Activated naive CD4-positive, alpha-beta T cell treated with anti-CD3 and anti-CD28 coated beads, Interleukin-2, amount 10 ng/mL, durations not matched to agents 7 days and 5 days (primary cell): Measurements from ENCODE around the gene CELA3A.
A peak's percentile ranks its signal among the peaks of the same experiment; 100 is the strongest.
"Not testable (repeated sequence)": the region's sequence is repeated elsewhere in the genome, so short reads cannot be mapped to it uniquely, and the experiment has no call there.

Experiments used
- CTCF ChIA-PET: fragments of 350-600 bp; sonication (Branson Sonifier 250); formaldehyde crosslinking; loops from one replicate; lab custom pipeline; 2021; ENCODE audit warnings: antibody characterized with exemption; lab: Charles Lee
- DNase-seq: peaks from one replicate; pipeline ENCODE4 v3.0.0-alpha.2; 2020
- H3K27ac Mint-ChIP-seq: one replicate; pipeline ENCODE4 v1.8.0; 2021; ENCODE audit warnings: mild to moderate bottlenecking, moderate library complexity, mixed read lengths
- H3K27me3 Mint-ChIP-seq: one replicate; pipeline ENCODE4 v1.8.0; 2021; ENCODE audit warnings: mild to moderate bottlenecking, mixed read lengths
- H3K36me3 Mint-ChIP-seq: one replicate; pipeline ENCODE4 v1.8.0; 2021; ENCODE audit warnings: mixed read lengths
- H3K4me1 Mint-ChIP-seq: one replicate; pipeline ENCODE4 v1.8.0; 2021; ENCODE audit warnings: mixed read lengths
- H3K4me3 Mint-ChIP-seq: one replicate; pipeline ENCODE4 v1.8.0; 2021; ENCODE audit warnings: mild to moderate bottlenecking, moderate library complexity, mixed read lengths
- H3K9me3 Mint-ChIP-seq: one replicate; pipeline ENCODE4 v1.8.0; 2021; ENCODE audit warnings: mixed read lengths

CELA3A gene, protein sequence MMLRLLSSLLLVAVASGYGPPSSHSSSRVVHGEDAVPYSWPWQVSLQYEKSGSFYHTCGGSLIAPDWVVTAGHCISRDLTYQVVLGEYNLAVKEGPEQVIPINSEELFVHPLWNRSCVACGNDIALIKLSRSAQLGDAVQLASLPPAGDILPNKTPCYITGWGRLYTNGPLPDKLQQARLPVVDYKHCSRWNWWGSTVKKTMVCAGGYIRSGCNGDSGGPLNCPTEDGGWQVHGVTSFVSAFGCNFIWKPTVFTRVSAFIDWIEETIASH

GRCh38 chr1:22001409-22001808 is at the start of gene CELA3A:
CELA3A (plus strand) TSS chr1:22001657; CDS start chr1:22001675, 18 bp downstream.
- no peaks in the 10 kb centered on the region for H3K4me1 Mint-ChIP-seq
- CTCF ChIA-PET: no interaction called here
- H3K4me3 Mint-ChIP-seq: no peak within 1 kb of the TSS
- H3K9me3 Mint-ChIP-seq: no peaks in the 10 kb centered on the region
- DNase-seq: no peak
- H3K27me3 Mint-ChIP-seq: peaks cover 19% of the 10 kb centered on the region
- H3K27ac Mint-ChIP-seq: no peak within 1 kb of the TSS
- no peaks in the 10 kb centered on the region for H3K36me3 Mint-ChIP-seq

- DNase-seq: no peak
- no peaks in the 10 kb centered on the region for H3K9me3 Mint-ChIP-seq
- CTCF ChIA-PET: interaction anchor here (0.7 kb wide), 1 partner anchor 9 kb away, joined by 3 read pairs; no protein-coding TSS in a partner anchor
- H3K4me1 Mint-ChIP-seq: peaks cover 28% of the 10 kb centered on the region
- H3K27ac Mint-ChIP-seq: no peak overlapping the region
- H3K27me3 Mint-ChIP-seq: peaks cover 30% of the 10 kb centered on the region
- H3K36me3 Mint-ChIP-seq: no peaks in the 10 kb centered on the region
- H3K4me3 Mint-ChIP-seq: no peak overlapping the region
Observed at GRCh38 chr1:21952786-21953520, 48.5 kb upstream of the CELA3A start.

- no peak for DNase-seq
- H3K4me3 Mint-ChIP-seq: no peak overlapping the region
- peaks cover 41% of the 10 kb centered on the region for H3K4me1 Mint-ChIP-seq
- H3K27ac Mint-ChIP-seq: no peak overlapping the region
- no peaks in the 10 kb centered on the region for H3K9me3 Mint-ChIP-seq
- CTCF ChIA-PET: no interaction called here
- H3K27me3 Mint-ChIP-seq: peaks cover 25% of the 10 kb centered on the region
- no peaks in the 10 kb centered on the region for H3K36me3 Mint-ChIP-seq
Observed at GRCh38 chr1:21955058-21955457, 46.4 kb upstream of the CELA3A start.

DNA sequence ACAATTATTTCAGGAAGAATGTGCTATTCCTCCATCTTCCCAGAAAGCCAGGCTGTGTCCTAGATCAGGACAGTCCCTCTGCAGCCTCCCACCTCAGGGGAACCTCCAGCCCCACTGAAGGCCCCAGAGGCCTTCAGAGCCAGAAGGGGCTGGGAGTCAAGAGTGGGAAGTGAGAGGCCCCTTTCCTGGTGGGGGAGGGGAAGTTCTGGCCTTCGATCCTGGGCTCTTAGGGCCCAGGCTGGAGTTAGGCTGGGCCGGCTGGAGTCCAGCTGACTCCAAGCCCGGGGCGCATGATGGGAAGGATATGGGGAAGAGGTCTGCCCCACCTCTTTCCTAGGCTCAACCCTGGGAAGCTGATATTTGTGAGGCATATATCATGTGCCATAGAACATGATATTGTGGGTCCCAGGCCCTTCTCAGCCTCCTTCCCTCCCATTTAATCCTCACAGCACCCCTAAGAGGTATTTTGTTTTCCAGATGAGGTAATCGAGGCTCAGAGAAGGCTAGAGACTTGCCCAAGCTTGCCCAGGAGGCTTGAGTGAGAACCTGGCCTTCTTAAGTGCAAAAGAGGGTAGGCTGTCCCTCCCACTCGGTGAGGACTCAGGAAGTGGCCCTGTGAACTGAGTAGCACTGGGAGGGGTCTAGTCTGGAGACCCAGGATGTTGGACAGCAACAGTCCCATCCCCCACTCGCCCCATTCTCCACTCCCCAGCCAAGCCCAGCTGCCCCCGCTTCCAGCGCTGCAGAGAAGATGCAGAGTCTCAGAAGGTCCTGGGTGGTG is 45.8 kb upstream of the CELA3A start:
- H3K27me3 Mint-ChIP-seq: peaks cover 21% of the 10 kb centered on the region
- no peaks in the 10 kb centered on the region for H3K36me3 Mint-ChIP-seq
- peak; percentile 38 for DNase-seq
- no peaks in the 10 kb centered on the region for H3K9me3 Mint-ChIP-seq
- peaks cover 41% of the 10 kb centered on the region for H3K4me1 Mint-ChIP-seq
- H3K27ac Mint-ChIP-seq: peak overlapping the region; percentile 68
- CTCF ChIA-PET: no interaction called here
- H3K4me3 Mint-ChIP-seq: peak overlapping the region; percentile 45

DNA sequence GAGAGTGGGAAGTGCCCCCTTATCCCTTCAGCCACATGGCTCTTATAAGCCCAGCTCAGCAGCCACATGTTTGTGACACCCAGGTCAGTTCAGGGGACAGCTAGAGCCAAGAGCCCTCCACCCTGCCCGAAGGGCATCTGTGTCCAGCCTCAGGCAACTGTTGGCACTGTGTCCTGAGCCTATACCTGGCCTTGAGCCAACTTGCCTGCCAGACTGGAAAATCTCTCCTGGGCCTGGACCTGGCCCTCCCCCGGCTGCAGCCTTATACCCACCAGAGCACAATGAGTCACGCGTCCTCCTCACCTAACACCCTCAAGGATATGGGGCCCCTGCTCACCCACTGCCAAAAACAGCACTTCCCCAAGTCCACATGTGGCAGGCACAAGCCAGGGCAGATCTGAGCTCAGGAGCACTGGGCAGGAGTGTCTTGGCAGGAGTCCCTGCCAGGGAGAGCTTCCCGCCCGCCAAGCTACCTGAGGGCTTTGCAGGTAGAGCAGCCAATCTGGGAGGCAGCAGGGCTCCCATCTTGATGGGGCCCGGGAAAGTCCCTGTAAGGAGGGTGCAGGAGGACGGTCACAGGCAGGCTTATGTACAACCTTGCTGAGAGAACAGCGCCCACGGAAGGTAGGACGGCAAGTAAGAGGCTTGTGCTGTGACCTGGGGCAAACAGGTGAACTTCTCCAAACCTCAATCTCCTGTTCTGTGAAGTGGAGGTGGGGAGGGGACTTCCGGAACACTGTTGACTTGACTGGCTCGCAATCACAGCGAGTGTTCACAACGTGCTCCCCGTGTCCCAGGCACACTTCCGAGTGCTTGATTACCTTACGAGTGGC is 44.5 kb upstream of the CELA3A start:
- peak overlapping the region; percentile 90 for H3K27ac Mint-ChIP-seq

DNA sequence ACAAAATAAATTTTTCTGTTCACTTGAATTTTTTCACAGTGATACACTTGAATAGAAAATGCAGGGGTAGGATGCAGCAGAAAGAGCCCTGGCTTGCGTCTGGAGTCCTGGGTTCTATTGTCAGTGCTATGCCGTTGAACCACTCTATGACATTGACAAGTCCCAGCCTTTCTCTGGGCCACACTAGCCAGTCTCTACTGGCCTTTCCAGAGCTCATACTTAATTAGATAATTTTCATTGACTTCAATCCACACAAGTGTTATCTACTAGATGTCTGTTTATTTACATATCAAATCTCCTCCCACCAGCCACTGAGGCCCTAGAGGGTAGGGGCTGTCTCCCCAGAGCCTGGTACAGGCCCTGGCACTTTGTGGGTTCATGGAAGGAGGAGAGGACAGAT is 40.1 kb upstream of the CELA3A start:
- CTCF ChIA-PET: interaction anchor here (1.5 kb wide), 1 partner anchor 9 kb away, joined by 3 read pairs; no protein-coding TSS in a partner anchor
- no peak overlapping the region for H3K27ac Mint-ChIP-seq
- no peaks in the 10 kb centered on the region for H3K9me3 Mint-ChIP-seq
- no peaks in the 10 kb centered on the region for H3K36me3 Mint-ChIP-seq
- H3K4me1 Mint-ChIP-seq: peaks cover 34% of the 10 kb centered on the region
- H3K4me3 Mint-ChIP-seq: no peak overlapping the region
- H3K27me3 Mint-ChIP-seq: peaks cover 10% of the 10 kb centered on the region
- no peak for DNase-seq

More for the DNA sequence above, 44.5 kb upstream of the CELA3A start:
- H3K4me1 Mint-ChIP-seq: peaks cover 41% of the 10 kb centered on the region
- DNase-seq: peak; percentile 72
- H3K27me3 Mint-ChIP-seq: peaks cover 9% of the 10 kb centered on the region
- no peaks in the 10 kb centered on the region for H3K9me3 Mint-ChIP-seq
- H3K4me3 Mint-ChIP-seq: peak overlapping the region; percentile 69
- no peaks in the 10 kb centered on the region for H3K36me3 Mint-ChIP-seq
- CTCF ChIA-PET: interaction anchor here (0.9 kb wide), 1 partner anchor 10 kb away, joined by 3 read pairs; no protein-coding TSS in a partner anchor

DNA sequence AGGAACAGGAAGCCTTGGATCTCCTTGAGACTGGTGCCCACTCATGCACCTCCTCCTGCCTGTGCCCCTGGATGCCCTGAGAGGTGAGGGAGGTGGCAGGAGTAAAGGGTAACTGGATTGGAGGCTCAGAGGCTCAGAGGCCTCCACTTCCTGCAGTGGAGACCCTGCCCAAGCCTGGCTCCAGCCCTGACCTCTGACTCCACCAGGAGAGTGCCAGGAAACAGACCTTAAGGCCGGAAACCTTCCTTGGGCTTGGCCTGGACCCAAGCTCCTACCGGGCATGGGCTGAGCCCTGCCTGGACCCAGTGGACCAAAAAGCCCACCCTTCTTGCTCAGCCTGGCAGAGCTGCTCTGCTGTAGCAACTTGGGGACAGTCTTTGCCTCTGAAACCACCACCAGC is 39.7 kb upstream of the CELA3A start:
- H3K4me3 Mint-ChIP-seq: no peak overlapping the region
- no peaks in the 10 kb centered on the region for H3K9me3 Mint-ChIP-seq
- H3K36me3 Mint-ChIP-seq: no peaks in the 10 kb centered on the region
- DNase-seq: no peak
- CTCF ChIA-PET: interaction anchor here (0.6 to 1.5 kb wide), 2 partner anchors 9 to 614 kb away, joined by 3 read pairs; no protein-coding TSS in a partner anchor
- H3K4me1 Mint-ChIP-seq: peaks cover 29% of the 10 kb centered on the region
- H3K27me3 Mint-ChIP-seq: peaks cover 14% of the 10 kb centered on the region
- H3K27ac Mint-ChIP-seq: no peak overlapping the region

DNA sequence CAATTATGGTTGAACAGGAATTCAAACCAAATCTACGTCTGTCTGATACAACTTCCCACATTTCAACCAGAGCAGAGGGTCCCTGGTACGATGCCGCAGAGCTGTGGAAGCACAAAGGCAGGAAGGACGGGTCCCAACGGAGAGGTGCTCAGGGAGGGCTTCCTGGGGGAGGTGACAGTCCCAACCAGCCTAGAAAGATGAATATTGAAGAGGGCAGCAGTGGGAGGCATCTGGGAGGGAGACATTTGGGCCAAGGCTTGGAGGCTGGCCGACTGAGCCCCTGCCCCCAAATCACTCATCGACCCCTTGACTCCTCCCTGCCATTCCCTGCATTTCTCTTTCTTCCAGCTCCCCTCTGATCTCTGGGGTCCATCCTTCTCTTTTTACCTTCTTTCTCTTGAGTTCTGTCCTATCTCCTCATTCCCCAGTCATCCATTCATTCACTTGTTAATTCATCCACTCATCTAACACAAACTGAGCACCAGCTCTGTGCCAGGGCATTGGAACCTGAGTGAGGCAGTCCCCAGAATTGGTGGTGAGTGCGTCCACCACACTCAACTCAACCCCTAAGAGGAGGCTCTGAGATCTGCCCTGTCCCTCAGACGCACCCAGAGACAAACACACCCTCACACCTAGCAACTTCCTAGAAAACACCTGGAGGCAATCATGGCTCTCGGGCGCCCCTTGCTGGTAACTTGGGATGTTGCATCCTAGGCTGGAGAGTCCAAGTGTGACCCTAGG is 37.8 kb upstream of the CELA3A start:
- CTCF ChIA-PET: interaction anchor here (0.9 to 1.1 kb wide), 4 partner anchors 59 to 334 kb away, joined by 3 to 5 read pairs (median 4); no protein-coding TSS in a partner anchor
- Mint-ChIP-seq H3K9me3 (no peaks in the 10 kb centered on the region), H3K27me3 (peaks cover 17% of the 10 kb centered on the region), H3K27ac (no peak overlapping the region), H3K4me3 (no peak overlapping the region), H3K36me3 (no peaks in the 10 kb centered on the region), H3K4me1 (peaks cover 11% of the 10 kb centered on the region)
- DNase-seq: peak; percentile 89

DNA sequence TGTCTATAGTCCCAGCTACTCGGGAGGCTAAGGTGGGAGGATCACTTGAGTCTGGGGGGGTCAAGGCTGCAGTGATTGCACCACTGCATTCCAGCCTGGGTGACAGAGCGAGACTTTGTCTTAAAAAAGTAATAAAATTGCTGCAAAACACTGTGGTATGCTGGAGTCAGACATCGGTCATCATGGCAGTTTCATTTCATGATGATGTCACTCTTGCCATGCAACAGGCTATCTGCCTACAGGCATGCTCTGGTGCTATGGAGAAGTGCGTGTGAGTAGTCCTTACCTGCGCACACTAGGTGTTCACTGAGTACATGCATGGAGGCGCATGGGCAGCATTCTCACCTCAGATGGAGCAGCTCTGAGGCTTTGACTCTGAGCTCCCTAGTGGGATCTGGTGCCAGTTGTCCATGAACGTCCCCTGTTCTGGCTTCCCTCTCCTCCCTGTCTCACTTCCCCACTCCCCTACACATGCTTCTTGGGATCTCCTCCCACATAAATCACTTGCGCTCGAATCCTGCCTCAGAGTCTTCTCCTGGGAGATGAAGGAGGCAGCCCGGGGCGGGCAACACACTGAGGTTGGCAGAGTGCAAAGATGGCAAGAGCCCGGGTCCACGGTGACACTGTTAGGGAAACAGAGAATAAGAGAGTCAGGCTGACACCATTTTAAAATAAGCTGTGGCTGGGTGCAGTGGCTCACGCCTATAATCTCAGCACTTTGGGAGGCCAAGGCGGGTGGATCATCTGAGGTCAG is 35.0 kb upstream of the CELA3A start:
- no peaks in the 10 kb centered on the region for H3K36me3 Mint-ChIP-seq
- H3K27me3 Mint-ChIP-seq: peaks cover 23% of the 10 kb centered on the region
- peaks cover 5% of the 10 kb centered on the region for H3K4me1 Mint-ChIP-seq
- H3K4me3 Mint-ChIP-seq: no peak overlapping the region
- no peaks in the 10 kb centered on the region for H3K9me3 Mint-ChIP-seq
- H3K27ac Mint-ChIP-seq: no peak overlapping the region
- CTCF ChIA-PET: no interaction called here
- DNase-seq: no peak

- H3K4me3 Mint-ChIP-seq, H3K27ac Mint-ChIP-seq, H3K4me1 Mint-ChIP-seq, CTCF ChIA-PET, H3K9me3 Mint-ChIP-seq, H3K36me3 Mint-ChIP-seq, DNase-seq: not testable (repeated sequence)
- H3K27me3 Mint-ChIP-seq: peaks cover 23% of the 10 kb centered on the region
Observed at GRCh38 chr1:21967216-21967615, 34.2 kb upstream of the CELA3A start.

DNA sequence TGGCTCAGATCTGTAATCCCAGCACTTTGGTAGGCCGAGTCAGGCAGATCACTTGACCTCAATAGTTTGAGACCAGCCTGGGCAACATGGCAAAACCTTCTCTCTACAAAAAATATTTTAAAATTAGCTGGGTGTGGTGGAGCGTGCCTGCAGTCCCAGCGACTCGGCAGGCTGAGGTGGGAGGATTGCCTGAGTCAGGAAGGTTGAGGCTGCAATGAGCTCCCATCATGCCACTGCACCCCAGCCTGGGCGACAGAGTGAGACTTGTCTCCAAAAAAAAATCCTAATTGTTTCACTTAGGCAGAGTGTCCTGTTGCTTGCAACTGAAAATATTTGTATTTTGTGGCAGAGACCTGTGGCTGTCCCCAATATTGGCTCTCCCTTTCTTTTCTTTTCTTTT is 32.4 kb upstream of the CELA3A start:
- CTCF ChIA-PET, H3K4me1 Mint-ChIP-seq, H3K4me3 Mint-ChIP-seq, DNase-seq, H3K9me3 Mint-ChIP-seq, H3K27ac Mint-ChIP-seq, H3K36me3 Mint-ChIP-seq: not testable (repeated sequence)
- peaks cover 18% of the 10 kb centered on the region for H3K27me3 Mint-ChIP-seq

DNA sequence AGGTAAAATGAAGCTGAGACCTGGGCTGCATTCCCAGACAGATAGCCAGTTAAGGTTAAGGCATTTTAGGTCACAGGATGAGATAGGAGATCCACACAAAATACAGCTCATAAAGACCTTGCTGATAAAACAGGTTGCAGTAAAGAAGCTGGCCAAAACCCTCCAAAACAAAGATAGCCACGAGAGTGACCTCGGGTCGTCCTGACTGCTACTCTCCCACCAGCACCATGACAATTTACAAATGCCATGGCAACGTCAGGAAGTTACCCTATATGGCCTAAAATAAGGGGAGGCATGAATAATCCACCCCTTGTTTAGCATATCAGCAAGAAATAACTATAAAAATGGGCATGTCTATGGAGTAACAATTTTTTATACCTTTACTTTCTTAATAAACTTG is 30.9 kb upstream of the CELA3A start:
- H3K36me3 Mint-ChIP-seq, H3K4me1 Mint-ChIP-seq, DNase-seq, H3K9me3 Mint-ChIP-seq, H3K4me3 Mint-ChIP-seq, CTCF ChIA-PET, H3K27ac Mint-ChIP-seq: not testable (repeated sequence)
- H3K27me3 Mint-ChIP-seq: peaks cover 16% of the 10 kb centered on the region
